ENCODE results near the gene MRPL54. TPM values are rescaled to one million over a fixed set of nuclear protein-coding genes. Genes with fewer than 3 reads are reported as not detected.

Gene MRPL54
- polyA plus RNA-seq, 1 donor from 2014 or later: 74.7 TPM

DNA sequence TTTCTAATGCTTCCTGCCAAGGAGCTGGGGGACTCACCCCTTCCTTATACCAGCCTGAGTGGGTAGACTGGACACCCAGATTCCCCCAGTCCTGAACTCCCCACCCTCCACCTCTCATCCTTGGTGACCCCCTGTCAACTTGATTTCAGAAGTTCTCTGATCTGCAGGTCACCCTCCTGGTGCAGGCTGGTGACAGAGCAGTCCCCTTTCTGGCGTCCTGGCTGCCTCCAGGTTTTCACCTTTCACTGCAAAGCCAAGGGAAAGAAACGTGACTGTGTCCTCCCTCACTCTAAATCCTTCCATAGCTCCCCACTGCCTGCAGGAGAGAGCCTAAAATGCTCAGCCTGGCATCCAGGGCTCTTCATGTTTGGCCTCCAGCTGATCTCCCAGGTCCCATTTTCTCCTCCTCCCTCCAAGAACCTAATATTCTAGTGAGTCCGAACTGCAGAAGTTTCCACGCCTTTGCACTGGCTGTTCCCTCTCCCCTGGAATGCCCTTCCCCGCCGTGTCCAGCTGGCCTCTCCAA is 27.8 kb downstream of the MRPL54 start:
- no peaks in the 10 kb centered on the region for H3K79me2 ChIP-seq (replicated peaks; ENCODE audit: insufficient read depth, low read length)
- H3K36me3 ChIP-seq (ENCODE audit: insufficient read depth, low read length): no peaks in the 10 kb centered on the region
- H2AFZ ChIP-seq (ENCODE audit: low read depth, low read length): no peak overlapping the region
- TF ChIP-seq RAD21 (conservative IDR thresholded peaks at IDR 0.05): no peak
- TF ChIP-seq EP300 (conservative IDR thresholded peaks at IDR 0.05; ENCODE audit: poor library complexity, severe bottlenecking): no peak
- TF ChIP-seq SMC3 (conservative IDR thresholded peaks at IDR 0.05; ENCODE audit: poor library complexity): no peak
- no peak for TF ChIP-seq EZH2 (IDR thresholded peaks at IDR 0.05; ENCODE audit: borderline replicate concordance, insufficient read depth, low read length, poor library complexity, severe bottlenecking)
- no peak for TF ChIP-seq TAF1 (IDR thresholded peaks at IDR 0.05; ENCODE audit: low read depth)
- TF ChIP-seq REST (IDR thresholded peaks at IDR 0.05; ENCODE audit: borderline replicate concordance): no peak
- no peak for TF ChIP-seq MXI1 (conservative IDR thresholded peaks at IDR 0.05; ENCODE audit: poor library complexity, severe bottlenecking)
- TF ChIP-seq POLR2AphosphoS5 (IDR thresholded peaks at IDR 0.05): no peak
- TF ChIP-seq CTCF (IDR thresholded peaks at IDR 0.05; ENCODE audit: poor library complexity, severe bottlenecking): no peak
- H3K4me3 ChIP-seq (ENCODE audit: low read length): no peak overlapping the region
- no peaks in the 10 kb centered on the region for H3K9me2 ChIP-seq (ENCODE audit: insufficient read depth, low read length)
- peaks cover 21% of the 10 kb centered on the region for H3K27me3 ChIP-seq (ENCODE audit: insufficient read depth, low read depth, low read length)
- no peaks in the 10 kb centered on the region for H3K9me3 ChIP-seq (ENCODE audit: low read length)
- no peak overlapping the region for H3K4me2 ChIP-seq (ENCODE audit: low read length)
- H3F3A ChIP-seq (ENCODE audit: insufficient read depth, low read length, poor library complexity, severe bottlenecking): no peaks in the 10 kb centered on the region
- no peaks in the 10 kb centered on the region for H4K20me1 ChIP-seq (ENCODE audit: insufficient read depth)
- H3K9ac ChIP-seq (ENCODE audit: low read length): no peak overlapping the region
- H3K27ac ChIP-seq (ENCODE audit: low read length): no peak overlapping the region

GRCh38 chr19:3790941-3791340 is 28.5 kb downstream of the MRPL54 start:
- Histone ChIP-seq H3K4me2 (ENCODE audit: low read length) (no peak overlapping the region), H2AFZ (ENCODE audit: low read depth, low read length) (no peak overlapping the region), H3K27me3 (ENCODE audit: insufficient read depth, low read depth, low read length) (peaks cover 15% of the 10 kb centered on the region), H3K36me3 (ENCODE audit: insufficient read depth, low read length) (no peaks in the 10 kb centered on the region), H3K9ac (ENCODE audit: low read length) (no peak overlapping the region), H4K20me1 (ENCODE audit: insufficient read depth) (no peaks in the 10 kb centered on the region), H3K9me3 (ENCODE audit: low read length) (no peaks in the 10 kb centered on the region), H3K4me3 (ENCODE audit: low read length) (no peak overlapping the region), H3K27ac (ENCODE audit: low read length) (no peak overlapping the region), H3K9me2 (ENCODE audit: insufficient read depth, low read length) (no peaks in the 10 kb centered on the region), H3K79me2 (replicated peaks; ENCODE audit: insufficient read depth, low read length) (no peaks in the 10 kb centered on the region), H3F3A (ENCODE audit: insufficient read depth, low read length, poor library complexity, severe bottlenecking) (no peaks in the 10 kb centered on the region)
- TF ChIP-seq SMC3 (conservative IDR thresholded peaks at IDR 0.05; ENCODE audit: poor library complexity) (no peak), TAF1 (IDR thresholded peaks at IDR 0.05; ENCODE audit: low read depth) (no peak), POLR2AphosphoS5 (IDR thresholded peaks at IDR 0.05) (no peak), RAD21 (conservative IDR thresholded peaks at IDR 0.05) (no peak), EZH2 (IDR thresholded peaks at IDR 0.05; ENCODE audit: borderline replicate concordance, insufficient read depth, low read length, poor library complexity, severe bottlenecking) (no peak), CTCF (IDR thresholded peaks at IDR 0.05; ENCODE audit: poor library complexity, severe bottlenecking) (no peak), MXI1 (conservative IDR thresholded peaks at IDR 0.05; ENCODE audit: poor library complexity, severe bottlenecking) (no peak), EP300 (conservative IDR thresholded peaks at IDR 0.05; ENCODE audit: poor library complexity, severe bottlenecking) (no peak), REST (IDR thresholded peaks at IDR 0.05; ENCODE audit: borderline replicate concordance) (no peak)

Measured in neural cell (in vitro differentiated cells).